Stromal cell of bone marrow (primary cell): ENCODE data around the gene ULK2.
A peak's percentile ranks its signal among the peaks of the same experiment; 100 is the strongest.
"Not testable (repeated sequence)": the region's sequence is repeated elsewhere in the genome, so short reads cannot be mapped to it uniquely, and the experiment has no call there.

ENCODE experiments used
- DNase-seq: peaks from one replicate; pipeline ENCODE4 v3.0.0-alpha.2; 2012; ENCODE audit warnings: low read depth

The ULK2 gene

GRCh38 chr17:19867329-19868078, at the start of gene ULK2:
TSS of gene ULK2 (minus strand) at chr17:19867936. CDS start at chr17:19867417, 519 bp downstream.
- DNase-seq: peak; percentile 60

GRCh38 chr17:19915245-19915978, 47.7 kb upstream of the ULK2 start:
- no peak for DNase-seq

- DNase-seq: no peak
Observed at GRCh38 chr17:19911033-19911432, 43.3 kb upstream of the ULK2 start.

GRCh38 chr17:19909139-19909538, 41.4 kb upstream of the ULK2 start:
- no peak for DNase-seq

GRCh38 chr17:19905502-19905901, 37.8 kb upstream of the ULK2 start:
- DNase-seq: no peak

GRCh38 chr17:19904924-19905323, 37.2 kb upstream of the ULK2 start:
- no peak for DNase-seq

- DNase-seq: peak; percentile 57
Observed at GRCh38 chr17:19904412-19904811, 36.7 kb upstream of the ULK2 start.

GRCh38 chr17:19900809-19901208, 33.1 kb upstream of the ULK2 start:
- no peak for DNase-seq

GRCh38 chr17:19897903-19898302, 30.2 kb upstream of the ULK2 start:
- peak; percentile 70 for DNase-seq

GRCh38 chr17:19897090-19897837, 29.5 kb upstream of the ULK2 start:
- DNase-seq: no peak

GRCh38 chr17:19896679-19897078, 28.9 kb upstream of the ULK2 start:
- no peak for DNase-seq

GRCh38 chr17:19890554-19890953, 22.8 kb upstream of the ULK2 start:
- not testable (repeated sequence) for DNase-seq

GRCh38 chr17:19890001-19890400, 22.3 kb upstream of the ULK2 start:
- DNase-seq: not testable (repeated sequence)

- DNase-seq: no peak
Observed at GRCh38 chr17:19886116-19886515, 18.4 kb upstream of the ULK2 start.

GRCh38 chr17:19883537-19884215, 15.9 kb upstream of the ULK2 start:
- DNase-seq: no peak

- no peak for DNase-seq
Observed at GRCh38 chr17:19880393-19880792, 12.7 kb upstream of the ULK2 start.

GRCh38 chr17:19877364-19877945, 9.7 kb upstream of the ULK2 start:
- DNase-seq: no peak

GRCh38 chr17:19876529-19877161, 8.9 kb upstream of the ULK2 start:
- DNase-seq: no peak

- DNase-seq: no peak
Observed at GRCh38 chr17:19874256-19874655, 6.5 kb upstream of the ULK2 start.

GRCh38 chr17:19873346-19873745, 5.6 kb upstream of the ULK2 start:
- no peak for DNase-seq

GRCh38 chr17:19868079-19868395, 301 bp upstream of the ULK2 start:
- DNase-seq: no peak

GRCh38 chr17:19867079-19867328, 732 bp downstream of the ULK2 start:
- peak; percentile 41 for DNase-seq
